IMR-90 (cell line): Measurements from ENCODE around the gene LUZP2.

Experiments used
- BHLHE40 ChIP-seq: fragments of 150-350 bp; IDR thresholded peaks from 2 replicates; pipeline ENCODE4 v1.6.1; 2016; ENCODE audit warnings: mild to moderate bottlenecking, low read depth, low read length
- CEBPB ChIP-seq: IDR thresholded peaks from 2 replicates; pipeline ENCODE4 v1.6.1; 2012; ENCODE audit warnings: low read depth, low read length, improper control_type of control experiment
- ELK1 ChIP-seq: fragments of 150-350 bp; IDR thresholded peaks from 2 replicates; pipeline ENCODE4 v1.6.1; 2016; ENCODE audit warnings: low read depth, mild to moderate bottlenecking, low read length, moderate library complexity, borderline replicate concordance
- FOS ChIP-seq: fragments of 150-350 bp; IDR thresholded peaks from 2 replicates; pipeline ENCODE4 v1.6.1; 2016; ENCODE audit warnings: low read depth, low read length
- MAZ ChIP-seq: IDR thresholded peaks from 2 replicates; pipeline ENCODE4 v1.6.1; 2012; ENCODE audit warnings: low read depth, mild to moderate bottlenecking, low read length, improper control_type of control experiment, moderate library complexity, borderline replicate concordance
- NFE2L2 ChIP-seq: fragments of 150-350 bp; IDR thresholded peaks from 2 replicates; pipeline ENCODE4 v1.6.1; 2016; ENCODE audit warnings: low read depth, mild to moderate bottlenecking, low read length
- POLR2A ChIP-seq: IDR thresholded peaks from 2 replicates; pipeline ENCODE4 v1.6.1; 2012; ENCODE audit warnings: mild to moderate bottlenecking, low read depth, low read length
- RFX5 ChIP-seq: IDR thresholded peaks from 2 replicates; pipeline ENCODE4 v1.8.0; 2012; ENCODE audit warnings: low read depth, mild to moderate bottlenecking, low read length, moderate library complexity
- TF ChIP-seq, protein P1 (sequence below): conservative IDR thresholded peaks from 2 replicates; pipeline ENCODE4 v1.5.1; 2012; ENCODE audit warnings: mild to moderate bottlenecking, low read depth, low read length, improper control_type of control experiment

DNA sequence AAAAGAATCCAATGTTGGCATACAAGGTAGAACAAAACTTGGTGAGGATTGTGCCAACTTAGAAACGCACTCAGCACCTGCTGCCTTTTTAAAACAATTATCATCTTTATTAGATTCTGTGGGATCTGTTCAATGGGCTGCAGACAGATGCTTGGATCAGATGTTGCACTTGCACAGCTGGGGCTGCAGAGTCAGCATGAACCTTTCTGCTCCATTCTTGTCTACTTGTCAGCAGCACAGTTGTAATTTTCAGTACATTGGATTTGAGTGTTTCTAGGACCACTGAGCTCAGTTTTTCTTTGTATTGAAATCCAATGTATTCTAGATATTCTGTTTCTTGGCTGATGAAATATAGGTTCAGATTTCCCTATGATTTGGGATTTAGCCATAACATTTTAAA, 164.5 kb downstream of the LUZP2 start:
- TF ChIP-seq, protein P1, sequence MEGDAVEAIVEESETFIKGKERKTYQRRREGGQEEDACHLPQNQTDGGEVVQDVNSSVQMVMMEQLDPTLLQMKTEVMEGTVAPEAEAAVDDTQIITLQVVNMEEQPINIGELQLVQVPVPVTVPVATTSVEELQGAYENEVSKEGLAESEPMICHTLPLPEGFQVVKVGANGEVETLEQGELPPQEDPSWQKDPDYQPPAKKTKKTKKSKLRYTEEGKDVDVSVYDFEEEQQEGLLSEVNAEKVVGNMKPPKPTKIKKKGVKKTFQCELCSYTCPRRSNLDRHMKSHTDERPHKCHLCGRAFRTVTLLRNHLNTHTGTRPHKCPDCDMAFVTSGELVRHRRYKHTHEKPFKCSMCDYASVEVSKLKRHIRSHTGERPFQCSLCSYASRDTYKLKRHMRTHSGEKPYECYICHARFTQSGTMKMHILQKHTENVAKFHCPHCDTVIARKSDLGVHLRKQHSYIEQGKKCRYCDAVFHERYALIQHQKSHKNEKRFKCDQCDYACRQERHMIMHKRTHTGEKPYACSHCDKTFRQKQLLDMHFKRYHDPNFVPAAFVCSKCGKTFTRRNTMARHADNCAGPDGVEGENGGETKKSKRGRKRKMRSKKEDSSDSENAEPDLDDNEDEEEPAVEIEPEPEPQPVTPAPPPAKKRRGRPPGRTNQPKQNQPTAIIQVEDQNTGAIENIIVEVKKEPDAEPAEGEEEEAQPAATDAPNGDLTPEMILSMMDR: no peak
- TF ChIP-seq CEBPB: no peak
- TF ChIP-seq FOS: no peak
- no peak for TF ChIP-seq RFX5
- TF ChIP-seq MAZ: no peak
- TF ChIP-seq ELK1: no peak
- TF ChIP-seq POLR2A: no peak
- no peak for TF ChIP-seq BHLHE40
- no peak for TF ChIP-seq NFE2L2
